GM18907 (cell line): Measurements from ENCODE around the gene INSYN2B.
A peak's percentile ranks its signal among the peaks of the same experiment; 100 is the strongest.

ENCODE experiments used
- ATAC-seq: cut with Tn5 transposase; IDR thresholded peaks from one replicate; pipeline ENCODE4 v1.9.1; 2021; ENCODE audit warnings: mild to moderate bottlenecking, moderate library complexity; ENCODE audit not compliant: unreplicated experiment

Gene INSYN2B

GRCh38 chr5:169934990-169935389 lies 45.3 kb downstream of the INSYN2B start:
- no peak for ATAC-seq

- ATAC-seq: no peak
These were observed 46.7 kb downstream of the INSYN2B start for GRCh38 chr5:169933616-169934015.

- no peak for ATAC-seq
These were observed 47.2 kb downstream of the INSYN2B start for GRCh38 chr5:169933127-169933526.

- peak; percentile 82 for ATAC-seq
These were observed 56.3 kb downstream of the INSYN2B start for GRCh38 chr5:169923988-169924387.

GRCh38 chr5:169922474-169922873 lies 57.8 kb downstream of the INSYN2B start:
- ATAC-seq: no peak

GRCh38 chr5:169921949-169922348 lies 58.3 kb downstream of the INSYN2B start:
- no peak for ATAC-seq

- ATAC-seq: no peak
These were observed 58.9 kb downstream of the INSYN2B start for GRCh38 chr5:169921384-169921783.

- ATAC-seq: no peak
These were observed 59.8 kb downstream of the INSYN2B start for GRCh38 chr5:169920474-169920873.

- no peak for ATAC-seq
These were observed 62.1 kb downstream of the INSYN2B start for GRCh38 chr5:169918228-169918627.

GRCh38 chr5:169917500-169917899 lies 62.8 kb downstream of the INSYN2B start:
- no peak for ATAC-seq

GRCh38 chr5:169914766-169915165 lies 65.5 kb downstream of the INSYN2B start:
- peak; percentile 88 for ATAC-seq

- no peak for ATAC-seq
These were observed 66.8 kb downstream of the INSYN2B start for GRCh38 chr5:169913479-169913878.

- ATAC-seq: no peak
These were observed 68.7 kb downstream of the INSYN2B start for GRCh38 chr5:169911448-169912212.

- no peak for ATAC-seq
These were observed 69.9 kb downstream of the INSYN2B start for GRCh38 chr5:169910393-169910792.

- no peak for ATAC-seq
These were observed 70.3 kb downstream of the INSYN2B start for GRCh38 chr5:169909945-169910344.

- ATAC-seq: no peak
These were observed 71.4 kb downstream of the INSYN2B start for GRCh38 chr5:169908864-169909263.

- ATAC-seq: no peak
These were observed 73.3 kb downstream of the INSYN2B start for GRCh38 chr5:169906745-169907649.

- ATAC-seq: no peak
These were observed 75.3 kb downstream of the INSYN2B start for GRCh38 chr5:169905017-169905416.

GRCh38 chr5:169904508-169904907 lies 75.8 kb downstream of the INSYN2B start:
- ATAC-seq: no peak

GRCh38 chr5:169904059-169904458 lies 76.2 kb downstream of the INSYN2B start:
- no peak for ATAC-seq

- peak; percentile 73 for ATAC-seq
These were observed 78.4 kb downstream of the INSYN2B start for GRCh38 chr5:169901896-169902295.

GRCh38 chr5:169897481-169897880 lies 82.8 kb downstream of the INSYN2B start:
- ATAC-seq: no peak
